HL-60 (cell line): ENCODE results near the gene ITPK1.

Experiments
- DNase-seq, 2 experiments: peaks; one replicate each; pipeline ENCODE4 v3.0.0-alpha.2; 2010 to 2020; ENCODE audit warnings: low read depth in 1 of 2, low spot score in 1 of 2
- H3K27ac ChIP-seq: fragments of 250-450 bp; sonication (Bioruptor Pico); replicated peaks from 2 replicates; pipeline ENCODE4 v1.5.1; 2020; ENCODE audit warnings: mild to moderate bottlenecking, moderate library complexity
- H3K27me3 ChIP-seq: fragments of 250-450 bp; sonication (Bioruptor Pico); 2 replicates; pipeline ENCODE4 v1.5.1; 2021; ENCODE audit warnings: mild to moderate bottlenecking, moderate library complexity; ENCODE audit not compliant: insufficient read depth, poor library complexity, severe bottlenecking
- H3K4me3 ChIP-seq: replicated peaks from 2 replicates; pipeline ENCODE4 v1.5.1; 2011; ENCODE audit warnings: mild to moderate bottlenecking, control low read depth, low read length; ENCODE audit not compliant: insufficient read depth
- CTCF ChIP-seq: IDR thresholded peaks from one replicate; pipeline ENCODE4 v1.5.1; 2011; ENCODE audit warnings: low read length, control low read depth, inconsistent platforms; ENCODE audit not compliant: insufficient read depth
- GABPA ChIP-seq: IDR thresholded peaks from 2 replicates; pipeline ENCODE4 v1.6.1; 2012; ENCODE audit warnings: low read depth
- POLR2AphosphoS5 ChIP-seq: IDR thresholded peaks from 2 replicates; pipeline ENCODE4 v1.6.1; 2012; ENCODE audit warnings: low read depth
- REST ChIP-seq: IDR thresholded peaks from 2 replicates; pipeline ENCODE4 v1.6.1; 2012; ENCODE audit warnings: low read depth; ENCODE audit not compliant: insufficient replicate concordance
- SPI1 ChIP-seq: IDR thresholded peaks from 2 replicates; pipeline ENCODE4 v1.6.1; 2012; ENCODE audit warnings: low read depth, mild to moderate bottlenecking, borderline replicate concordance

Gene ITPK1

GRCh38 chr14:93084866-93085857 lies 30.6 kb downstream of the ITPK1 start:
- peak in 1 of 2 experiments; percentile 63 for DNase-seq
- peak overlapping the region; percentile 65 for H3K27ac ChIP-seq

GRCh38 chr14:93084402-93084801 lies 31.3 kb downstream of the ITPK1 start:
- Histone ChIP-seq H3K4me3 (no peak overlapping the region), H3K27ac (no peak overlapping the region; the same call in 1 of the 2 replicates), H3K27me3 (no peaks in the 10 kb centered on the region)
- TF ChIP-seq POLR2AphosphoS5: no peak
- no peak for TF ChIP-seq GABPA
- no peak for TF ChIP-seq REST
- no peak for TF ChIP-seq CTCF
- TF ChIP-seq SPI1: no peak
- DNase-seq: no peak

More at GRCh38 chr14:93084866-93085857, 30.6 kb downstream of the ITPK1 start:
- H3K27me3 ChIP-seq: no peaks in the 10 kb centered on the region
- TF ChIP-seq POLR2AphosphoS5: no peak
- peak; percentile 85 for TF ChIP-seq SPI1
- H3K4me3 ChIP-seq: peak overlapping the region; percentile 22

- DNase-seq: no peak
- no peak overlapping the region for H3K27ac ChIP-seq
Observed at GRCh38 chr14:93083917-93084316, 31.8 kb downstream of the ITPK1 start.

More at GRCh38 chr14:93083917-93084316, 31.8 kb downstream of the ITPK1 start:
- Histone ChIP-seq H3K4me3 (no peak overlapping the region), H3K27me3 (no peaks in the 10 kb centered on the region)
- TF ChIP-seq REST (no peak), POLR2AphosphoS5 (no peak), CTCF (no peak), SPI1 (no peak), GABPA (no peak)
